ENCODE measurements around the gene PRPF4.

Gene PRPF4

DNA sequence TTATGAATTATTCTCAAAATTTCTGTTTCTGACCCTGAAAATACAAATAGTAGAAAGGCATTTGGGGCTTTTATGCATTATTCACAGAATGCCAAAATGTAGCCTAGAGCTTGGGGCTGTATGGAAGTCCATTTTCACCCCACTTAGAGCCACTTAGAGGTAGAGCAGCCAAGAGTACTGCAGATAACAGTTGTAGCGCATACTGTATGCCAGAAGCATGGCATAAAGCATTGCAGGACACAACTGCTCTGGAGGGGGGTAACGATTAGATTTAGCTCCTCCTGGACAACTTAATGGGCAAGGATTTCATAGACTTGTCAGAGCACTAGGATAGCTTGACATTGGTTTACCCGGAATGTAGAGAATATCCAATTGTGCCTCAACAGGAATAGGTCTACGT is 38.4 kb upstream of the PRPF4 start:
- TF ChIP-seq SIN3A (IDR thresholded peaks at IDR 0.05; ENCODE audit: borderline replicate concordance, insufficient read depth, low read length): no peak
- no peak for TF ChIP-seq FOXP2 (optimal IDR thresholded peaks at IDR 0.05; ENCODE audit: borderline replicate concordance, extremely low read depth, extremely low read length, insufficient read depth)
- TF ChIP-seq TAF1 (IDR thresholded peaks at IDR 0.05; ENCODE audit: borderline replicate concordance, insufficient read depth, low read length): no peak
- TF ChIP-seq, protein P1, sequence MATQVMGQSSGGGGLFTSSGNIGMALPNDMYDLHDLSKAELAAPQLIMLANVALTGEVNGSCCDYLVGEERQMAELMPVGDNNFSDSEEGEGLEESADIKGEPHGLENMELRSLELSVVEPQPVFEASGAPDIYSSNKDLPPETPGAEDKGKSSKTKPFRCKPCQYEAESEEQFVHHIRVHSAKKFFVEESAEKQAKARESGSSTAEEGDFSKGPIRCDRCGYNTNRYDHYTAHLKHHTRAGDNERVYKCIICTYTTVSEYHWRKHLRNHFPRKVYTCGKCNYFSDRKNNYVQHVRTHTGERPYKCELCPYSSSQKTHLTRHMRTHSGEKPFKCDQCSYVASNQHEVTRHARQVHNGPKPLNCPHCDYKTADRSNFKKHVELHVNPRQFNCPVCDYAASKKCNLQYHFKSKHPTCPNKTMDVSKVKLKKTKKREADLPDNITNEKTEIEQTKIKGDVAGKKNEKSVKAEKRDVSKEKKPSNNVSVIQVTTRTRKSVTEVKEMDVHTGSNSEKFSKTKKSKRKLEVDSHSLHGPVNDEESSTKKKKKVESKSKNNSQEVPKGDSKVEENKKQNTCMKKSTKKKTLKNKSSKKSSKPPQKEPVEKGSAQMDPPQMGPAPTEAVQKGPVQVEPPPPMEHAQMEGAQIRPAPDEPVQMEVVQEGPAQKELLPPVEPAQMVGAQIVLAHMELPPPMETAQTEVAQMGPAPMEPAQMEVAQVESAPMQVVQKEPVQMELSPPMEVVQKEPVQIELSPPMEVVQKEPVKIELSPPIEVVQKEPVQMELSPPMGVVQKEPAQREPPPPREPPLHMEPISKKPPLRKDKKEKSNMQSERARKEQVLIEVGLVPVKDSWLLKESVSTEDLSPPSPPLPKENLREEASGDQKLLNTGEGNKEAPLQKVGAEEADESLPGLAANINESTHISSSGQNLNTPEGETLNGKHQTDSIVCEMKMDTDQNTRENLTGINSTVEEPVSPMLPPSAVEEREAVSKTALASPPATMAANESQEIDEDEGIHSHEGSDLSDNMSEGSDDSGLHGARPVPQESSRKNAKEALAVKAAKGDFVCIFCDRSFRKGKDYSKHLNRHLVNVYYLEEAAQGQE (IDR thresholded peaks at IDR 0.05; ENCODE audit: insufficient read depth in 1 of 2, low read depth in 2 of 2, low read length in 2 of 2): no peak
- no peak for TF ChIP-seq POLR2AphosphoS5 (IDR thresholded peaks at IDR 0.05; ENCODE audit: low read depth, low read length)

DNA sequence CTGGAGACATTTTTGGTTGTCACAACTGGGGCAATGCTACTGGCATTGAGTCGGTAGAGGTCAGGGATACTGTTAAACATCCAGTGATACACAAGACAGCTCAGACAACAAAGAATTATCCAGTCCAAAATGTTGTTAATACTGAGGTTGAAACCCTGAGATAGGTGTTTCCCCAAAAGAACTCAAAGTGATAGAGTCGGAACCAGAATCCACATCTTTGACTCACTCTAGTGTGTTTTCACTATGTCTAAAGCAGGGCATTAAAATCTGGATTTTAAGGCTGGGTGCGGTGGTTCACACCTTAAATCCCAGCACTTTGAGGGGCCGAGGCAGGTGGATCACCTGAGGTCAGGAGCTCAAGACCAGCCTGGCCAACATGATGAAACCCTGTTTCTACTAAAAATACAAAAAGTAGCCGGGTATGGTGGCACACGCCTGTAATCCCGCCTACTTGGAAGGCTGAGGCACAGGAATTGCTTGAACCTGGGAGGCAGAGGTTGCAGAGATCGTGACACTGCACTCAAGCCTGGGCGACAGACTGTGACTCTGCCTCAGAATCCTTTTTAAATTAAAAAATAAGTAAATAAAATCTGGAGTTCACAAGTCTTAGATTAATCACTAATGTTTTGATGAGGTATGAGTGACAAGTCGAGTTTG is 37.1 kb upstream of the PRPF4 start:
- no peak for TF ChIP-seq POLR2AphosphoS5 (IDR thresholded peaks at IDR 0.05; ENCODE audit: low read depth, low read length)
- TF ChIP-seq SIN3A (IDR thresholded peaks at IDR 0.05; ENCODE audit: borderline replicate concordance, insufficient read depth, low read length): no peak
- TF ChIP-seq TAF1 (IDR thresholded peaks at IDR 0.05; ENCODE audit: borderline replicate concordance, insufficient read depth, low read length): no peak

DNA sequence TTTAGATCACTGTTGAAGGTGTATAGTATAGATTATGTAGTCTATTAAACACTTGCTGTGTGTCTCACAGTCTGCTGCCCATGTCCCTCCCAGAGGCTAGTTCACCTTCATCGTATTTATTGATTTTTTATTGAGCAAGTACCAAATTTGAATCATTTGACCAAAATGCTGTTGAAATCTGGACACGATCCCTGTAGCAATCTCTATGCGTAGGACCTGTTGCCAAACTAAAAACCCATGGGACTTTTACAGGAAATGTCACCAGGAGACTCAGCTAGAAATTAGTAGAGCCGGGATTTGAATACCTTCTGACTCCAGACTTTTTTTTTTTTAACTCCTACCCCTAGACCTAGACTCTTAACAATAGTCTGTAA is 36.6 kb upstream of the PRPF4 start:
- TF ChIP-seq POLR2AphosphoS5 (IDR thresholded peaks at IDR 0.05; ENCODE audit: low read depth, low read length): no peak
- TF ChIP-seq, protein P1 (IDR thresholded peaks at IDR 0.05; ENCODE audit: insufficient read depth in 1 of 2, low read depth in 2 of 2, low read length in 2 of 2): no peak
- TF ChIP-seq TAF1 (IDR thresholded peaks at IDR 0.05; ENCODE audit: borderline replicate concordance, insufficient read depth, low read length): no peak
- TF ChIP-seq SIN3A (IDR thresholded peaks at IDR 0.05; ENCODE audit: borderline replicate concordance, insufficient read depth, low read length): no peak
- TF ChIP-seq FOXP2 (optimal IDR thresholded peaks at IDR 0.05; ENCODE audit: borderline replicate concordance, extremely low read depth, extremely low read length, insufficient read depth): no peak

DNA sequence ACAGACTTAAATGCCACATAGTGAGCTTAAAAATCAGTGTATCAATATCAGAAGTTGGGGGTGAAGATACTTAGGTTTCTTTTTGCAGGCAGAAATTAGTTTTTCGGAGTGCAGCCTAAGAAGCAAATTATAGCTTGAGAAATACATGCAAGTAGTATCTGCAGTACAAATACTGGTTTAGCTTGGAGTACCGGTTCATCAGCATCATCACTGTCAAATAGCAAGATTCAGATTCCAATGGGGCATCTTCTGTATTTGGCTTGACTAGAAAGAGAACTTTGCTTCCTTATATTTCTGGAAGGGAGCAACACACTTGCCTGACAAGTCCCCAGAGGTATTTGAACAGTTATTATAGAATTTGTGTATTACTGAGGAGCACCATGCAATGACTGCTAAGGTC is 34.3 kb upstream of the PRPF4 start:
- TF ChIP-seq SIN3A (IDR thresholded peaks at IDR 0.05; ENCODE audit: borderline replicate concordance, insufficient read depth, low read length) (no peak), POLR2AphosphoS5 (IDR thresholded peaks at IDR 0.05; ENCODE audit: low read depth, low read length) (no peak), FOXP2 (optimal IDR thresholded peaks at IDR 0.05; ENCODE audit: borderline replicate concordance, extremely low read depth, extremely low read length, insufficient read depth) (no peak), TAF1 (IDR thresholded peaks at IDR 0.05; ENCODE audit: borderline replicate concordance, insufficient read depth, low read length) (no peak)
- TF ChIP-seq, protein P1 (IDR thresholded peaks at IDR 0.05; ENCODE audit: insufficient read depth in 1 of 2, low read depth in 2 of 2, low read length in 2 of 2): no peak

DNA sequence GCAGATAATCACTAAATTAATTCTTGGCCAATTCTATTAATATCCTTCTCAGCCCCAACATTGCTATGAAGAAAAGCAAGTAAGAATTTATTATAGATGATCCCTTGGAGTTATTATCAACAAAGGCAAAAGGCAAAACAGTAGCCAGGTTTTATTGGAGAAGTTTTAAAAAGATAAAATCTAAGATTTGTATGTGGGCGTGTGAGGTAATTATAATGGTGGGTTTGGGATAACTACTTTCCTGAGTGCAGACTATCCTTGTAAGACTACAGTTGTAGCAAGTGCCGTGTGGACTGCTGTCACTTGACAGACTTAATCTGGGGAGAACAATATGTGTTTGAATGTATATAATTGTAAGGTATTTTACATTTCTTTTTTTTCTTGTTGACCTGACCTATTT is 30.9 kb upstream of the PRPF4 start:
- no peak for TF ChIP-seq TAF1 (IDR thresholded peaks at IDR 0.05; ENCODE audit: borderline replicate concordance, insufficient read depth, low read length)
- TF ChIP-seq SIN3A (IDR thresholded peaks at IDR 0.05; ENCODE audit: borderline replicate concordance, insufficient read depth, low read length): no peak
- TF ChIP-seq FOXP2 (optimal IDR thresholded peaks at IDR 0.05; ENCODE audit: borderline replicate concordance, extremely low read depth, extremely low read length, insufficient read depth): no peak
- TF ChIP-seq, protein P1 (IDR thresholded peaks at IDR 0.05; ENCODE audit: insufficient read depth in 1 of 2, low read depth in 2 of 2, low read length in 2 of 2): no peak
- no peak for TF ChIP-seq POLR2AphosphoS5 (IDR thresholded peaks at IDR 0.05; ENCODE audit: low read depth, low read length)
